GM12891 (cell line): ENCODE measurements around the gene CD81.

Experiments
- DNase-seq: peaks from one replicate; pipeline ENCODE4 v3.0.0; 2011; ENCODE audit warnings: low spot score; ENCODE audit not compliant: insufficient read length
- FAIRE-seq: peaks from 2 replicates; lab custom pipeline; 2011; peaks lifted over from hg19 to GRCh38; lab: Jason Lieb, UNC
- PAX5 ChIP-seq: IDR thresholded peaks from 2 replicates; pipeline ENCODE4 v1.6.1; 2011; ENCODE audit warnings: low read length, moderate library complexity, mild to moderate bottlenecking; ENCODE audit not compliant: insufficient read depth, severe bottlenecking
- POLR2A ChIP-seq: IDR thresholded peaks from 2 replicates; pipeline ENCODE4 v1.6.1; 2011; ENCODE audit warnings: low read depth, low read length, control low read depth
- POLR2AphosphoS5 ChIP-seq: IDR thresholded peaks from 2 replicates; pipeline ENCODE4 v1.6.1; 2011; ENCODE audit warnings: low read depth, low read length, control low read depth
- POU2F2 ChIP-seq: IDR thresholded peaks from 2 replicates; pipeline ENCODE4 v1.6.1; 2011; ENCODE audit warnings: low read depth, mild to moderate bottlenecking, control low read depth, low read length, moderate library complexity
- SPI1 ChIP-seq: IDR thresholded peaks from 2 replicates; pipeline ENCODE4 v1.6.1; 2011; ENCODE audit warnings: low read depth, low read length, control low read depth
- TAF1 ChIP-seq: IDR thresholded peaks from 2 replicates; pipeline ENCODE4 v1.6.1; 2011; ENCODE audit warnings: low read depth, low read length, control low read depth

CD81 gene

GRCh38 chr11:2375341-2375853 lies 1.7 kb upstream of the CD81 start:
- TF ChIP-seq PAX5 (no peak), POLR2A (no peak), TAF1 (no peak), POLR2AphosphoS5 (no peak), SPI1 (no peak), POU2F2 (no peak)
- FAIRE-seq, result no peak
- no peak for DNase-seq

- FAIRE-seq, result no peak
These were observed 1.1 kb upstream of the CD81 start for GRCh38 chr11:2375964-2376551.

GRCh38 chr11:2377511-2378443 lies 667 bp downstream of the CD81 start:
- DNase-seq (peak; percentile 78), FAIRE-seq (peak; percentile 87)
- TF ChIP-seq POLR2A, result no peak
- no peak for TF ChIP-seq PAX5
- no peak for TF ChIP-seq POLR2AphosphoS5
- no peak for TF ChIP-seq TAF1
- no peak for TF ChIP-seq SPI1
- no peak for TF ChIP-seq POU2F2

More at GRCh38 chr11:2375964-2376551, 1.1 kb upstream of the CD81 start:
- TF ChIP-seq POLR2A, result no peak
- no peak for TF ChIP-seq TAF1
- DNase-seq, result no peak

GRCh38 chr11:2378527-2379210 lies 1.6 kb downstream of the CD81 start:
- no peak for DNase-seq
- TF ChIP-seq POLR2AphosphoS5 (no peak), POLR2A (no peak), POU2F2 (no peak), SPI1 (no peak), PAX5 (no peak), TAF1 (no peak)
- no peak for FAIRE-seq

GRCh38 chr11:2379466-2380174 lies 2.5 kb downstream of the CD81 start:
- no peak for DNase-seq

GRCh38 chr11:2380396-2380795 lies 3.3 kb downstream of the CD81 start:
- FAIRE-seq (peak; percentile 43), DNase-seq (no peak)
- TF ChIP-seq POLR2AphosphoS5 (no peak), SPI1 (no peak), POU2F2 (no peak), POLR2A (no peak), PAX5 (no peak), TAF1 (no peak)

More at GRCh38 chr11:2379466-2380174, 2.5 kb downstream of the CD81 start:
- no peak for TF ChIP-seq POLR2A
- TF ChIP-seq POLR2AphosphoS5, result no peak
- TF ChIP-seq PAX5, result no peak
- TF ChIP-seq TAF1, result no peak
- TF ChIP-seq POU2F2, result no peak
- no peak for TF ChIP-seq SPI1
- no peak for FAIRE-seq

DNA sequence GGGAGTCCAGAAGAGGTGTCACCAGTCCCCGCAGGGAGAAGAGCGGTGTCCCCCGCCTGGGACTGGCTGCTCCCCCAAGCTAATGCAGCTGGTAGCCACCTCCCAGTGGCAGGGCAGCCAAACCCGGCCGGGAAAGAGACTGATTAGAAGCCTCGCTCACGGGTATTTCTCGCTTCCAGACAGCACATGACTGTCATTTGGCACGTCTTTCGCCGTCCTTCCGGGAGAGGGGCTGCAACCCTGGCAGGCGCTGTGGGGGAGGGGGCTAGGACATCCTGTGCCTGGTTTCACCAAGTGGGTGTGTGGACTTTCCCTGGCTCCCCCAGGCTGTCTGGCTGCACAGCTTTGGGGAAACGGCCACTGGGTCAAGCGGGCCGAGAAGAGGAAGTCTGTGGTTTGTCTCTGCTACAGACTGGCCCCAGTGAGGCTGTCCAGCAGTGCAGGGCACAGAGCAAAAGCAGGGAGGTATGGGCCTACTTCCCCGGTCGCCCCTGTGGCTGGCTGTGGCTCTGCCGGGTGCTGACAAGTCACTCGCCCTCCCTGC lies 3.8 kb downstream of the CD81 start:
- DNase-seq, result no peak
- peak; percentile 91 for FAIRE-seq
- TF ChIP-seq SPI1, result peak; percentile 86
- TF ChIP-seq PAX5, result no peak
- TF ChIP-seq POLR2A, result no peak
- TF ChIP-seq POLR2AphosphoS5, result peak; percentile 50; the same call in 1 of the 2 replicates
- no peak for TF ChIP-seq TAF1
- 0 out of 2 replicates have a peak, but pooled peaks have one; percentile 39 for TF ChIP-seq POU2F2

GRCh38 chr11:2381494-2382128 lies 4.5 kb downstream of the CD81 start:
- DNase-seq, result no peak
- FAIRE-seq, result no peak
- no peak for TF ChIP-seq POU2F2
- TF ChIP-seq POLR2AphosphoS5, result no peak
- TF ChIP-seq TAF1, result no peak
- TF ChIP-seq POLR2A, result no peak; the same call in 1 of the 2 replicates
- no peak for TF ChIP-seq SPI1
